Fibroblast of lung (primary cell): ENCODE measurements around the gene PCDHA7.
"Not testable (repeated sequence)": the region's sequence is repeated elsewhere in the genome, so short reads cannot be mapped to it uniquely, and the experiment has no call there.

Experiments used
- CTCF ChIP-seq, 2 donors: IDR thresholded peaks in 1 of 2; conservative IDR thresholded peaks in 1 of 2; 1 replicate in 1 of 2; 2 replicates in 1 of 2; pipeline ENCODE4 v1.5.1; 2011 to 2012; ENCODE audit warnings: low read length in 2 of 2, control low read depth in 1 of 2, inconsistent platforms in 1 of 2, low read depth in 1 of 2, mild to moderate bottlenecking in 1 of 2
- EZH2 ChIP-seq: IDR thresholded peaks from 2 replicates; pipeline ENCODE4 v1.5.1; 2012; ENCODE audit warnings: low read length, control low read depth, mild to moderate bottlenecking; ENCODE audit errors: missing control alignments

- TF ChIP-seq CTCF (conservative IDR thresholded peaks at IDR 0.05 in 1 of 2, IDR thresholded peaks at IDR 0.05 in 1 of 2; ENCODE audit: low read depth in 1 of 2, low read length in 2 of 2); EZH2: not testable (repeated sequence)
Measured at GRCh38 chr5:140848139-140849102, 14.4 kb downstream of the PCDHA7 start, which contains the start of gene PCDHA9.
